ENCODE measurements around the gene PICK1. TPM values are rescaled to one million over a fixed set of nuclear protein-coding genes. Genes with fewer than 3 reads are reported as not detected.
"Not testable (repeated sequence)": the region's sequence is repeated elsewhere in the genome, so short reads cannot be mapped to it uniquely, and the experiment has no call there.

The PICK1 gene
- total RNA-seq, 2 experiments from 2014 or later = 18.2 to 19.5 TPM

DNA sequence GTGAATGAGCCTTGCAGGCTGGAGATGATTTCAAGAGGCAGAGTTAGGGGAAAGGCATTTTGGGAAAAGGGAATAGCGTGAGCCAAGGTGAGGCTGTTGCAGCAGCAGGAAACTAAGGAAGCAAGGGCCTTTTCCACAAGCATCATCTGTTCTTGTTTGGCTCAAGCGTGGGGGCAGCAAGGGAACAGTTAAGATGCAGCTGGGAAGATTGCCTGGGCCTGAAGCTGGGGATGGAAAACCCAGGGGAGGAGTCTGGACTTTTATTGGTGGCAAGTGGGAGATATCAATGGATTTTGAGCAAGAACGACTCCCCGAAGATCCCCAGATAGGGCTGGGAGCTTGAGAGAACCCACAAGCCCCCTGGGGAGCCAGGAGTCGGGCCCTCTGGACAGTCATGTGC is 27.3 kb upstream of the PICK1 start:
- CTCF ChIA-PET = interaction anchor here (1.0 kb wide), 1 partner anchor 22 kb away, joined by 3 read pairs; no protein-coding TSS in a partner anchor
- POLR2A ChIA-PET = no interaction called here

GRCh38 chr22:38030311-38031133 is 26.7 kb upstream of the PICK1 start:
- CTCF ChIA-PET = no interaction called here
- POLR2A ChIA-PET = no interaction called here

DNA sequence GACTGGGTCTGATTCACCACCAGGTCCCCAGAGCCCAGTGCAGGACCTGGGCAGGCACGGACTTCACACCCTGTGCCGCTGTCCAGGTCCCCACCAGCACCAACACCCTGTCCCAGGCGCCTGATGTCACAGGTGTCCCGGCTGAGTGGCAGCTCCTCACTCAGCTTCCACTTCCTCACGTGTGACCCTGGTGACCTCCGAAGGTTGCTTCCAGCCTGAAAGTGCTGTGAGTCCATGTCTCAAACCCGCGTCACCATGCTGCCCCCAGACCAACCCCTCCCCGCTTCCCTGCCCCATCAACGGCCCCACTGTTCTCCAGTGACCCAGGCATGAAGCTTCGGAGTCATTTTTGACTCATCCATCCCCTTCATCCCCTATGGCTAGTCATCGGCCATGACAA is 25.7 kb upstream of the PICK1 start:
- POLR2A ChIA-PET = no interaction called here
- CTCF ChIA-PET = no interaction called here

GRCh38 chr22:38032681-38033521 is 24.3 kb upstream of the PICK1 start:
- CTCF ChIA-PET = no interaction called here
- POLR2A ChIA-PET = no interaction called here

GRCh38 chr22:38033522-38034277 is 23.5 kb upstream of the PICK1 start:
- POLR2A ChIA-PET = no interaction called here
- CTCF ChIA-PET = no interaction called here

DNA sequence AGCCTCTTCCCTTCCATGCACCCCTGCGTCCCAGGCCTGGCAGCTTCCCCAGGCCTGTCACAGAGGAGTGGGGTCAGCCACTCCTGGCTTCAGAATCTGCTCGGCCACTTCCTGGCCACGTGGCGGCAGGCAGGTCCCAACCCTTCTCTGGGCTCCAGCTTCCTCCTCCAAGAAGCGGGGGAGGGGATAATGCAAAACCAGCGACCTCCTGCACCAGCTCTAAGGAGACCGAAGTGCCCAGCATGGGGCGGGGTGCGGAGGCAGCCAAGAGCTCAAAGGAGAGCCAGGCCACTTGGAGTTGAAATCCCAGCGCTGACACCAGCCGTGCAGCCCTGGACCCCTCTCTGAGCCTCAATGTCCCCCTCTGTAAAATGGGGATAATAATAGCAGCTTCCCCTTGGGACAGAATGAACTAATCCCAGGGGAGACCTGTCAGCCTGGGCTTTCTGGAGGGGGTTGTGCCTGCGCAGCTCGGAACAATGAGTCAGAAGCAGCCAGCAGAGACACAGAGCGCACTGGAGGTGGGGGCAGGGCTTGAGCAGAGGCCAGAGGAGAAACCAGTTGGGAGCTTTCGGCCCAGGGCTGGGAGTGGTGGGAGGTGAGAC is 22.8 kb upstream of the PICK1 start:
- ChIA-PET CTCF (no interaction called here), POLR2A (no interaction called here)

GRCh38 chr22:38034884-38035529 is 22.2 kb upstream of the PICK1 start:
- POLR2A ChIA-PET = no interaction called here
- CTCF ChIA-PET = no interaction called here

DNA sequence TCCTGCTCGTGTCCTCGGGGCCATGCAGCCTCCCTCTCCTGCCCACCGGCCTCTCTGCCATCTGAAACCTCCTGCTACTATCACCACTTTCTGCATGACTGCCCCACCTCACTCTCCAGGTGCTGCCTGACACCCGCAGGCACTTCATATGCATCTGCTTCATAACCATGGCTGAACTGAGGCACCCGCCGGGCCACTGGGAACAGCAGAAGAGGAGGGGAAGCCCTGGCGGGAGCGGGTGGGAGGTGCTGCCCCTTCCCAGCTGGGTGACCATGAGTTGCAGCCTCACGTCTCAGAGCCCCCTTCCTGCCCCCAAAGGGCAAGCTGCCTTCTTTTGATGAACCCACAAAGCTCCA is 21.7 kb upstream of the PICK1 start:
- POLR2A ChIA-PET = no interaction called here

GRCh38 chr22:38036392-38037062 is 20.7 kb upstream of the PICK1 start:
- CTCF ChIA-PET = interaction anchor here (1.3 kb wide), 1 partner anchor 15 kb away, joined by 3 read pairs; no protein-coding TSS in a partner anchor
- POLR2A ChIA-PET = no interaction called here

More for the DNA sequence above, 21.7 kb upstream of the PICK1 start:
- CTCF ChIA-PET = no interaction called here

DNA sequence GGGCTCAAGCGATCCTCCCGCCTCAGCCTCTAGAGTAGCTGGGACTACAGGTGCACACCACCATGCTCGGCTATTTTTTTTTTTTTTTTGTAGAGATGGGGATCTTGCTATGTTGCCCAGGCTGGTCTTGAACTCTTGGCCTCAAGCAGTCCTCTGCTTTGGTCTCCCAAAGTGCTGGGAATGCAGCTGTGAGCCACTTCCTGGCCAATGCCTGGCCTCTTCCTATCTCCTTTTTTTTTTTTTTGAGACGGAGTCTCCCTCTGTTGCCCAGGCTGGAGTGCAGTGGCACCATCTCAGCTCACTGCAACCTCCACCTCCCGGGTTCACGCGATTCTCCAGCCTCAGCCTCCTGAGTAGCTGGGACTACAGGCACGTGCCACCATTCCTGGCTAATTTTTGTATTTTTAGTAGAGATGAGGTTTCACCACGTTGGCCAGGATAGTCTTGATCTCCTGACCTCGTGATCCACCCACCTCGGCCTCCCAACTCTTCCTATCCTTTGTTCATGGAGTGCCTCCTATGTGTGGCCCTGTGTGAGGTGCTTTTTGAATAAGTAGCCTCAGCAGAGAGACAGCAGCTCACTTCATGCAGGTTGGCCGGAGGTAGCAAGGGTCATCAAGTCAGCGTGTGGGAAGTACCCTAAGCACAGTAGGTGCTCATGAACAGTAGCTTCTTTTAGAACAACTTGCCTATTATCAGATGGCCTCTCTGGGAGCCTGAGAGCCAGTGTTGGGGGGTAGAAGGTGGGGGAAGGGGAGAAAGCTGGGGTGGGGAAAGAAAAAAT is 19.6 kb upstream of the PICK1 start:
- POLR2A ChIA-PET = not testable (repeated sequence)
- CTCF ChIA-PET = interaction anchor here (1.3 kb wide), 1 partner anchor 14 kb away, joined by 3 read pairs; no protein-coding TSS in a partner anchor

DNA sequence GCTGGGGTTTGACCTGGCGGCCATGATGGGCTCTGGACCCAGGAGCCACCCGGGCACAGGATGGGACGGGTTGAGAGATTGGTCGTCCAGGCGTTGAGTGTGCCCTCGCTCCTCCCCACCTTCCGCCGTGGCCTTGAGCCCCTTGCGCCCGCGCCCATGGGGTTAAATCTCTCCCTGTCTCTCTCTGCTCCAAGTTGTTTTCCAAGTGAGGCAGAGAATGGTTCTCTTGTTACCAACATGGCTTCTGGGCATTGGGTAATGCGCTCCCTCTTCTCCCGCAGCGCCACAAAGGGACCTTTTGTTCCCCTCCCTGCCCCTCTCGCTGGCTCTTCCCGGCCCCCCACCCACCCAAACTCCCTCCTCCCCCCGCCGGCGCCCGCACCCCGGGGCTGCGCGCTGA is 18.8 kb upstream of the PICK1 start:
- ChIA-PET CTCF (no interaction called here), POLR2A (no interaction called here)

DNA sequence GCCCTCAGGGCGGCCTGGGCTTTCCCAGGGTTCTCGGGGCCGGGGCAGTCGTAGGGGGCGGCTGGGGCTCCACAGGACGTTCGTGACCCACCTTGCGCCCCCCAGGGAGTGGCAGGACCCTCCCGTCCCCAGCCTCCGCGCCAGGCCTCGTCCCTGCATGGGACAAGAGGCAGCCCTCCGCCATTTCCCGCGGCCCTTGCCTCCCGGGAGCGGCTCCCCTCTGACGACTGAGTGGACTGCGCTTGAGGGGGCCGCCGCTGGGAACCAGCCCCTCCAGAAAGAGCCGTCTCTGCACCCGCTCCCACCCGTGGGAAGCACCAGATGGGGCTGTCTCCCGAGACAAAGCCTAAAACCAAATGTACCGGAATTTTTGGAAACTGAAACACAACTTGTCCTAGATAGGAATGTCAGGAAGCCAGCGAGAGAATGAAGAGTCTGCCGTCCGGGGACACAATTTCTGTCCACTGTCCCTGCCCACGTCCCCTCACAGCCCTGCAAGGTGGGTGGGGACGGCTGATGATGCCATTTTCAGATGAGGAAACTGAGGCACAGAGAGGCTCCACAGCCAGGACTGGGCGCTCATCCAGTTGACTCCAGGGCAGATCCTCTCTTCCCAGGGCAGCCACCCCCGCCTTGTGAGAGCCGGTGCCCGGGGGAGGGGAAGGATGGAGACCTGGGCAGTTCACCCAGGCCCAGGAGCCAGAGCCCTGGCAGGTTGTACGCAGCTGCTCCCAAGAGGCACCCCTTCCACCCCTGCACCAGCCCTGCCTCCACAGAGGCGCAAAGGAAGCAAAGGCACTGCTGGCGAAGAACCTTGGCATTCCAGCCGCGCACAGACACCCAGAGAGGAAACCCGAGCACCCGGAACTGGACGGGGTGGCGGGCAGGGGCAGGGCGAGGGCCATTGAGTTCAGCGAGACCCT is 18.1 kb upstream of the PICK1 start:
- ChIA-PET CTCF (no interaction called here), POLR2A (no interaction called here)

- CTCF ChIA-PET = no interaction called here
- POLR2A ChIA-PET = no interaction called here
Observed at GRCh38 chr22:38040953-38041759, 16.0 kb upstream of the PICK1 start.

DNA sequence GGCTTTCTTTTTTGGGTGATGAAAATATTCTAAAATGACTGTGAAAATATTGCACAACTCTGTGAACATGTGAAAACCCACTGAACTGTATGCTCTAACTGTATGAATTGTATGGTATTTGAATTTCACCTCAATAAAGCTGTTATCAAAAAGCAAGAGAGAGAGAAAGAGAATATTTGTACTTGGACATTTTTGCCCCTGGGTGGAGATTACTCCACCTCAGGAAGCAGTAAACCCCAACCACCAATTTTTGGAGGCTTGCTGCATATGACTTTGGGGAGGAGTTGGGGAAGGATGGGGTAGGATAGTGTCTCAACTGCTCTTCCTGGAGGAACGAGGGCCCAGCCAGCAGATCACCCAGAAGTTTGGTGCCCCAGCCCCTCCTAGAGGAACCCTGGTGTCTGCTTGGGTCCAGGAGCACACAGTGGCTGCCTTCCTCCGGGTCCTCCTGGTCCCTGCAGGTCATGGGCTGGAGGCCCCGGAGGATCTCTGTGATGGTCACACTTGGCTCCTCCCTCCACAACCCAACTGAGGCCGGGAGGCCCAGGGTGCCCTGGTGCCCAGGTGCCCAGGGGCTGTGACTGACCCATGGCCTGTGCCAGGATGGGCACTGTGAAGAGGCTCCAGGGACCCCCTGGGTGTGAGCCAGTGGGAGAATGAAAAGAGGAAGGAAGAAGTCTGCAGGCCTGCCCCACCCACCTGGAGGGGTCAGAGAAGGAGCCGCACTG is 15.3 kb upstream of the PICK1 start:
- POLR2A ChIA-PET = no interaction called here
- CTCF ChIA-PET = interaction anchor here (1.1 kb wide), 1 partner anchor 10 kb away, joined by 4 read pairs; no protein-coding TSS in a partner anchor

DNA sequence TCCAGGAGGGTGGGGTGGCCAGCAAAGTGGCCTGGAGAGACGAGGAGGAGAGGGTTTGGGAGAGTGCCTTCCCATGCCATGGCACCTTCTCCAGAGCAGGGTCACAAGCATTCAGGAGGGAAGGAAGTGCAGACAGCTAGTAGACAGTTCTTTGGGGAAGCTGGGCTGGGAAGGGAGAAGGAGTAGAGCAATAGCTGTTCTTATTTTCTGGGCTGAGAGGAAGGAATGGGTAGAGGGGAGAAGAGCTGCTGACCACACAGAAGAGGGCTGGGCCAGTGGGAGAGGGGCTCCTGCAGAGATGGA is 14.8 kb upstream of the PICK1 start:
- ChIA-PET CTCF (interaction anchor here (1.1 kb wide), 1 partner anchor 10 kb away, joined by 4 read pairs; no protein-coding TSS in a partner anchor), POLR2A (no interaction called here)
